ENCODE measurements around the gene RAB26.
"Not testable (repeated sequence)": the region's sequence is repeated elsewhere in the genome, so short reads cannot be mapped to it uniquely, and the experiment has no call there.

Gene RAB26

DNA sequence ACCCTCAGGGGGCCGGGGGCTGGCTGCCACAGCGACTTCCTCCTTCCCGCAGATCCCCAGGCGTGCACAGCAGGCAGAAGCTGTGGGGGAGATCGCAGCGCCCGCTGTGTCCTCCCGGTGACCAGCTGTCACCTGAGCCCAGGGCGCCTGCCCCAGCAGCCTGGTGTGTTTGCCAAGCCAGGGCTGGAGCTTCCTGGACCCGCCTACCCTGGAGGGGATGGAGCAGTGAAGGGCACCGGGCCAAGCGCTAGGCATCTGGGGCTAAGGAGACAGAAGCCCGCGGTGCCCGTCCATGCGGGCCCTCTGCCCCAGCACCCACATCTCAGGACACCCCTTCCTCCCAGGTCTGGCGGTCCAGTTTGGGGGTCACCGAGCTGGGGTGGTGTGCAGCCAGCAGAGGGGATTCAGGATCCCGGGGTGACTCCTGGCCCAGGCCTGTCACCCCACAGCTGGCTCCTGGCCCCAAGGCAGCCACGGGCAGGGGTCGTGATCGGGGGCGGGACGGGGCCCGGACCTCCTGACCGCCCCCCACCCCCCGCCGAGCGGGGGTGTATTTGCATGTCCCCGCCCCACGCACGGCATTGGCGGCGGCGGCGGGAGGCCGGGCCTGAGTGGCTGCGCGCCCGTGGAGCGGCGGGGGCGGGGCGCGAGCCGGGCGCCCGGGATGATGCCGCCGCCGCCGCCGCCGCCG lies at the start of gene RAB26:
RAB26 (plus strand) TSS at position 645 of the 691 bp plus-strand sequence. CDS start 159 bp downstream, outside the sequence.
- TF ChIP-seq GATA2 (IDR thresholded peaks at IDR 0.05; ENCODE audit: low read depth, low read length) = no peak; the same call in 1 of the 2 replicates
- no peak for TF ChIP-seq GATA3 (IDR thresholded peaks at IDR 0.05; ENCODE audit: low read depth, low read length)

GRCh38 chr16:2102471-2102870 lies 46.0 kb upstream of the RAB26 start:
- TF ChIP-seq GATA3 (IDR thresholded peaks at IDR 0.05; ENCODE audit: low read depth, low read length) = no peak
- no peak for TF ChIP-seq GATA2 (IDR thresholded peaks at IDR 0.05; ENCODE audit: low read depth, low read length)

- TF ChIP-seq GATA3 (IDR thresholded peaks at IDR 0.05; ENCODE audit: low read depth, low read length) (no peak), GATA2 (IDR thresholded peaks at IDR 0.05; ENCODE audit: low read depth, low read length) (no peak)
Observed at GRCh38 chr16:2115591-2115973, 32.8 kb upstream of the RAB26 start.

DNA sequence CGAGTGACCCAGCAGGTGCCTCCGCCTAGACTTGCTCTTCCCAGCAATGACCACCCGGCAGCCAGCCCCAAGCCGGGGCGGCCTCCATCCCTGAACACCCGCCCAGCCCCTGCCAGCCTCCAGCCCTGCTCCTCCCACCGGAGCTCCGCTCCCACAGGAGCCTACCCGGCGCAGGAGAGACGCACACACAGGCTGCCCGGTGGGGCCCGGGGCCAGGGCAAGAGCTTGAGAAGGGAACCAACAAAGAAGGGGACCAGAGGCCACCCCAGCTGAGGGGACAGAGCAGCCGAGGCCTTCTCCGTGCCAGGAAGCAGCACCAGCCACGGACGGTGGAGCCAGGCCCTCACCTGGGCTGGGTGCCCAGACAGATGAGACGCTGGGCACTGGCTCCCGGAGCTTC lies 26.6 kb upstream of the RAB26 start:
- TF ChIP-seq GATA2 (IDR thresholded peaks at IDR 0.05; ENCODE audit: low read depth, low read length) (no peak), GATA3 (IDR thresholded peaks at IDR 0.05; ENCODE audit: low read depth, low read length) (no peak)

GRCh38 chr16:2122429-2122828 lies 26.0 kb upstream of the RAB26 start:
- TF ChIP-seq GATA2 (IDR thresholded peaks at IDR 0.05; ENCODE audit: low read depth, low read length) = no peak
- TF ChIP-seq GATA3 (IDR thresholded peaks at IDR 0.05; ENCODE audit: low read depth, low read length) = no peak

DNA sequence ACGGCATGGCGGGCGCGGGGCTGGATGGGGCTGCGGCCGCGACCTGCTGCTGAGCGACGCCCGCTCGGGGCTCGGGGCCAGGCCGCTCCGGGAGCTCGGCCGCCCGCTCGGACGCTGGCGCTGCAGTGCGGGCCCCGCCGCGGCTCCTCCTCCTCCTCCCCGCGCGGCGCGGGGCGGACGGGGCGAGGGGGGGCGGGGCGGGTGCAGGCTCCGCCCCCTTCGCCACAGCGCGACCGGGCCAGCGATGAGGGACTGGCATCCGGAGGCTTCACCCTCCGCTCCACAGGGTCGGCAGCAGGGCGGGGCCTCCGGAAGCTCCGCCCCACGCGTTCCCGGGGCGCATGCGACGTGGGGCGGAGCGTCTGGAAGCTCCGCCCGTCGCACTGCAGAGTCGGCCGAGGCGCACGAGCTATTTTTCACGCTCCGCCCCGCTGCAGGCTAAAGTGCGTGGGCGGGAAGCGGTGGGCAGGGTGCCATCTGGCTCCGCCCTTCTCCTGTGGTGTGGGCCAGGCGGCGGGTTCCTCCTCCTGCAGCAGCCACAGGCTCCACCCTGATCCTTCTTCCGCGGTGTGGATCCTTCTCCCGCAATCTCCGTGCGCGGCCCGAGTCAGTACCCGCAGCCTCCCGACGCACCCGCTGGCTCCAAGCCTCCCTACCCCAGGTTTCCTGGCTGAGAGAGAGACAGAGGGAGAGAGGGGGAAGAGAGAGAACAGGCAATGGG lies 12.5 kb upstream of the RAB26 start, which contains the start of gene PKD1:
PKD1 (minus strand) TSS at position 129 of the 721 bp plus-strand sequence. CDS start 209 bp downstream, outside the sequence.
- not testable (repeated sequence) for TF ChIP-seq GATA2, GATA3 (IDR thresholded peaks at IDR 0.05; ENCODE audit: low read depth, low read length)

DNA sequence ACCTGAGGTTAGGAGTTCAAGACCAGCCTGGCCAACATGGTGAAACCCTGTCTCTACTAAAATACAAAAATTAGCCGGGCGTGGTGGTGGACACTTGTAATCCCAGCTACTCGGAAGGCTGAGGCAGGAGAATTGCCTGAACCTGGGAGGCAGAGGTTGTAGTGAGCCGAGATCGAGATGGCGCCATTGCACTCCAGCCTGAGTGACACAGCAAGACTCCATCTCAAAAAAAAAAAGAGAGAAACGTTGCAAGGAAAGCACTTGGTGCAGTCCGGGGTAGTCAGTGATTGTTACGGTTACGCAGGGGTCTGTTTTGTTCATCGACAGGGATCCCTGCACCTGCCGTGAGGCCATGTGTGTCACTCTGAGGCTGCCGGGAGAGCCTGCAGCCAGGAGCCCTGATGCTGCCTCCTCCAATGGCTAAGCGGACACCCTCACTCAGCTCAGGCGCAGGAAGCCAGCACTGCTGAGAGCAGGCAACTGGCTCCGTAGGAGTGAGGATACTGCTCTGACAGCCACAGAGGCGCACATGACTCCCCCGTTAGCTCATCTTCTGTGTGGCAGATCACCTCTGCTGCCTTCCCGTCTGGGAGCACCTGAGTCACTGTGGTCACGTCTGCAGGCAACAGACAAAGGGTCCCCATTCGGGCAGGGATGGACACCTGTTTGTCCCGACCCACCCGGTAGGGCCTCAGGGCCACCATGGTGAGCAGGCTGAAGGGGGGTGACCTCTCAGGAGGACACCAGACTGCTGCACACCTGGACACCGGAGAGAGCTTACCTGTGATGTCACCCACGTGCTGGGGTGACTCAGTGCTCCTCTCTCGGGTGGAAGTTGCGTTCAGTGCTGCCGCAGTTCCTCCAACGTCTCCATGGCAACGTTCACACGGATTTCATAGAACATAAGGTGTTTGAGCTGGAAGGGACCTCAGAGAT lies 5.2 kb upstream of the RAB26 start:
- TF ChIP-seq GATA3 (IDR thresholded peaks at IDR 0.05; ENCODE audit: low read depth, low read length) (no peak), GATA2 (IDR thresholded peaks at IDR 0.05; ENCODE audit: low read depth, low read length) (no peak)

DNA sequence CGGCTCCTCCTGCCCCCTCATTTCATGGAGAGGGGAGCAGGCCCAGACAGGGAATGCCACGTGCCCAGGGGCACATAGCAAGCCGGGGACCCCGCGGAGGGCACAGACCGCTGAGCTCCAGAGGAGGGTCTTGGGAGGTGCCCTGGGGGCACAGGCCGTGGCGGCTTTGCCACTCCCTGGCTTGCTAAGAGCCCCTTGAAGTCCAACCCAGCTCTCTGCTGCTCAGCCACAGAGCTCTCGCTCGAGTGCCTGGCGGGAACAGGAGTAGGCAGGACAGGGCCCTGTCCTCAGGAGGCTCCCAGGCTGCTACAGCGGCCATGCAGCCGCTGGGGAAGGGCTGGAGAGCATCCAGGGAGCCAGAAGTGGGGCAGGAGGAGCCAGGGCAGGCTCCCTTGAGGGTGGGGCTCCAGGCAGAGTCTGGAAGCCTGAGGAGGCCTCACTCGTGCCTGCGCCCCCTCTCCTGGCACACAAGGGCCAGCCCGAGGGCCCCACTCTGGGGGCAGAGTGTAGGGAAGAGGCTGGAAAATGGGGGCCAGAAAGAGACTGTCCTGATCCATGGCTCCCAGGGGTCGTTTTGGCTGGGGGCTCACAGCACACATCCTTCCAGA lies 4.4 kb upstream of the RAB26 start:
- TF ChIP-seq GATA3 (IDR thresholded peaks at IDR 0.05; ENCODE audit: low read depth, low read length) = no peak
- no peak for TF ChIP-seq GATA2 (IDR thresholded peaks at IDR 0.05; ENCODE audit: low read depth, low read length)

- TF ChIP-seq GATA2 (IDR thresholded peaks at IDR 0.05; ENCODE audit: low read depth, low read length) (no peak), GATA3 (IDR thresholded peaks at IDR 0.05; ENCODE audit: low read depth, low read length) (no peak)
Observed at GRCh38 chr16:2145843-2146242, 2.6 kb upstream of the RAB26 start.

DNA sequence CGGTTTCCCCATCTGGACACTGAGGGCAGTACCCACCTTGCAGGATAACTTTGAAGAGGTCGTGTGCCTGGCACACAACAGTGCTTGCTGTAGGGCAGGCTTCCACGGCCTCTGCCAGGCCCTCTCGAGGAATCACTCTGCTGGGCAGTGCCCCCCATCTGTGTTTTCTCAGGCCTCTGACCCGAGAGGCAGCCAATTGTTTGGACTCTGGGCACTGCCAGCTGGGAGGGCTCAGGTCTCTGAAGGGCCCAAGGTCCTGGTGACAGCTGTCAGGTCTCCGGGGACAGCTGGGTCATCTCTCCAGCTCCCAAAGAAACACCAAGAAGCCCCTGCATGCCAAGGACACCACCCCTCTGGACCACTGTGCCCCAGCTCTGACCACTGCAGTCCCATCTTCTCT lies 1.0 kb upstream of the RAB26 start:
- TF ChIP-seq GATA3 (IDR thresholded peaks at IDR 0.05; ENCODE audit: low read depth, low read length) (no peak), GATA2 (IDR thresholded peaks at IDR 0.05; ENCODE audit: low read depth, low read length) (no peak)

DNA sequence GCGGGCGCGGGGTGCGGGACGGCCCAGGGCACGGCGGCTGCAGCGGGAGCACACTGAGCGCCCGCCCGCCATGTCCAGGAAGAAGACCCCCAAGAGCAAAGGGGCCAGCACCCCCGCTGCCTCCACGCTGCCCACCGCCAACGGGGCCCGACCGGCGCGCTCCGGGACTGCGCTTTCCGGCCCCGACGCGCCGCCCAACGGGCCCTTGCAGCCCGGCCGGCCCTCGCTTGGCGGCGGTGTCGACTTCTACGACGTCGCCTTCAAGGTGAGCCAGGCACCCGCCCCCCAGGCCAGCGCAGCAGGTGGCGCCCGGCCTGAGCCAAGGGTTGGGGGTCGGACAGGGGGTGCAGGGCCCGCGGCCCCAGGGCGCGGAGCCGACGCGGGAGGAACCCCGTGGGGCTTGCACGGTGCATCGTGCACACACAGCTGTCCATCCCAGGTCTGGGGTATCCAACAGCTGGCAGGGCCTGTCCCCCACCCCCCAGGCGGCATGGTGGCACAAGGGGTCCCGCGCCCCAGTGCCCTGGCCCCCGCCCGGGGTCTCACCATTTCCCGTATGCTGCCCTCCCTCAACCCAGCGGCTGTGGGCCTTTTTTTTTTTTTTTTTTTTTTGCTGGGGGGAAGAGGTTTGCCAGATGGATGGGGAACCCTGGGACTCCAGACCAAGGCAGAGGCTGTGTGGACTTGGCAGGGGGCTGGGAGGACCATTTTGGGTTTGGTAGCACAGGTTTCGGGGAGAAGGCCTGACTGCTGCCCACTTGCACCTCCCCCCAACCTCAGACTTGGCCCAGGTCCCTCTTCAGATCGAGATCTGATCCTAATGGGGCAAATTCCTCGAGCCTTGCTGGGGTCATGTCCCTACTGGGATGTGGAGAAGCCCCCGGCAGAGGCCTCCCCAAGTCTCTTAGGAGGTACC lies 547 bp downstream of the RAB26 start:
- TF ChIP-seq GATA2 (IDR thresholded peaks at IDR 0.05; ENCODE audit: low read depth, low read length) (no peak), GATA3 (IDR thresholded peaks at IDR 0.05; ENCODE audit: low read depth, low read length) (no peak)

GRCh38 chr16:2149630-2150417 lies 1.4 kb downstream of the RAB26 start:
- no peak for TF ChIP-seq GATA3 (IDR thresholded peaks at IDR 0.05; ENCODE audit: low read depth, low read length)
- TF ChIP-seq GATA2 (IDR thresholded peaks at IDR 0.05; ENCODE audit: low read depth, low read length) = no peak

Data from SH-SY5Y (cell line).